Activated T-cell treated with anti-CD3 and anti-CD28 coated beads, Interleukin-2, amount 50 U/mL, for 1 hour (primary cell): ENCODE data around the gene STEAP4.

Source experiments
- DNase-seq: peaks from one replicate; pipeline ENCODE4 v3.0.0-alpha.2; 2020

The STEAP4 gene

DNA sequence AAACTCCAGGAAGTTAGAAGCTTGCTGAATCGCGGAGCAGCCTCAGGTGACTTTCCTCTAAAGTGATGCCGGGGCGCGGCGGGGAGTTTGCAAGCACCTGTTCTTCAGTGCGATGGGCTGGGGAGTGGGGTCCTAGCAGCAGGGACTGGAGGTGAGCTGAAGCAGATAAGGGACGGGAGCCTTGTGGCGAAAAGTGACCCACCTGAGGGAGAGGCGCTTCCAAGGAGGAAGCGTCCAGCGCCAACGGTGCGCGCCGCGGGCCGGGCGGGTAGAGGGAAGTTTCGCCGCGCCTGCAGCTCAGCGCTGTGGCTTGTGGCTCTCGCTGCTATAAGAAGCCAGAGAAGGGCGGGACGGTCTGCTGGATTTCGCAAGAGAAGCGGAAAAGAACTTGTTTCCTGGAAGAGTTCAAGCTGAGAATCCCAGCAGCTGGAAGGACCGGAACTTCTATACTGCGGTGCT is at the start of gene STEAP4:
TSS of gene STEAP4 (minus strand) at position 305 of the 459 bp plus-strand sequence. CDS start 22,625 bp downstream, outside the sequence.
- no peak for DNase-seq

DNA sequence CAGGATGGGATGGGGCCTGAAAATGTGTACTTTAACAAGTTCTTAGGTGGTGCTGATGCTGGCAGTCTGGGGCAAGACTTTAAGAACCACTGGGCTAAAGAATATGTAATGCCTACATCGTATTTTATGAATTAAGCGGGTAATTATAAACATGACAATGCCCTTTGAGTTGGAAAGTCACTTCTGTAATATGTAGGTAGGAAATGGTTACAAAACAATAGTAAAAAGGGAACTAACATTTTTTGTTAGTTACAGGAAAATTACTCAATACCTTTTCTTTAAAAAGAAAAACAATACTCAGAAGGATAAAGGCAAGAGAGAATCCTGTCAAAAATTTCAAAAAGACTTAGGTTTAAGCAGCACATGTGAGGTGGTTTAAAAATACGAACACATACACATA is 48.3 kb upstream of the STEAP4 start:
- DNase-seq: no peak

DNA sequence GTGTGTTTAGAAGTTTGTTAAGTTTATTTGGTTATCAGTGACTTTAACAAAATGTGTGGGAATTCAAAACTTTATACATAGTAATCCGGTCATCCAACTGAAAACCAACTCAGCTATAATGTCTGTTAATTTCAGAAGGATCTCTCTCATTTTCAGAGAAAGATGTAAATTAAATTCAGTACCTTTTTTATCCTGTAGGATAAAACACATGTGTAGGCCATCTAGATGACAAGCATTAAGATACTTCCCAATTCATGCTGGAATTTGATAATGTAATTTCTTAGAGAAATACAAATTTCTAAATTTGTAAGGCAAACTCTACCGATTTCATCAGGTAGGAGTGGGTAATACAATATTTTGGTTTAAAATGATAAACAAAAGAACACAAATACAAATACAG is 43.4 kb upstream of the STEAP4 start:
- no peak for DNase-seq

DNA sequence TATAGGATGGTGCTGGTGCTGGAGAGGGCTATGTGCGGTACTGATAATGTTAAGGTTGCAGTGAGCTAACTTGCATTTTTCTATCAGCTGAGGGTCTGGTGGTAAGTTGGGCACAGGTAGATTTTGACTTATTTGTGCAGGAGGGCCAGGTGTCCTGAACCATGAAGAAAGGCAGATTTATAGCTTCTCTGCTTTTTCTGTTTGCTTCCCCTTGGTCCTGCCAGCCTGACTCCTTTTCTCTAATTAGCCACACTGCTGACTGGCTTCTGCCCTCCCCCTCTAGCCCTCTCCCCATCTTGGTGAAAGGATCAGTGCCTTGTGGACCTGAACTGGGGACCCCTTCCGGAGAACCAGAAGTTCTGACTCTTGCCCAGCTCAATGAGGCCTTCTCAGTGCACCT is 40.8 kb upstream of the STEAP4 start:
- DNase-seq: no peak

DNA sequence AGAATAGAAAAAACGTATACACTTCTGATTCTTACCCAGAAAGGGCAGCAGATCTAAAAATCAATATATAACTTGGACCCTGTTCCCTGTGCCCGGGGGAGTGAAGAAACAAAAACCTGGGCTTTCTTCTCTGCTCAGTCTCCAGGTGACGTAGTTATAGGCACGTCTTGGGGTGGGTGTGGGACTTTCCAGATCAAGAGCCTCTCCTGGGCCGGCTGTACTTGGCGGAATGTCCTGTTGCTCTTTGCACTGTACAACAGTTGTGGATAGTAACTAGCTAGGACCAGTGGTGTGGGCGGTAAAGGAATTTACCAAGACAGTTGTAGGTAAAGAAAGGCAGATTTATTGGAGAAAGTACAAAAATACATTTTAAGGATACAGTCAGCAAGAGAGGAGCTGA is 40.4 kb upstream of the STEAP4 start:
- DNase-seq: no peak

DNA sequence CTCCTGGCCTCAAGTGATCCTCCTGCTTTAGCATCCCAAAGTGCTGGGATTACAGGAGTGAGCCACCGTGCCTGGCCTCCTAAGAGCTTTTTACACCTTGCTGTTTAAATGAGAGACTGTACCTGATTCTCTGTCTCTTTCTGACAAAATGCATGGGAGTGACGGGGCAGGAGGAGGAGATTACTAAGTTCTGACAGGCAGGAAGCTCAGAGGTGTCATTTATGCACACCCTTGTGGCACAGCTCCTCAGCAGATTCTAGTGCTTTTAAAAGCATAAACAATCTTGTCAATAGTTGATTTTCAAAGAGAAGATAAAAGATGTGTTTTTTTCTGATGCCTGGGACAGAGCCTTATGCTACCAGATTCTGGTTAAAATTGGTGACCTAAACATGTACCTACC is 39.7 kb upstream of the STEAP4 start:
- DNase-seq: no peak

DNA sequence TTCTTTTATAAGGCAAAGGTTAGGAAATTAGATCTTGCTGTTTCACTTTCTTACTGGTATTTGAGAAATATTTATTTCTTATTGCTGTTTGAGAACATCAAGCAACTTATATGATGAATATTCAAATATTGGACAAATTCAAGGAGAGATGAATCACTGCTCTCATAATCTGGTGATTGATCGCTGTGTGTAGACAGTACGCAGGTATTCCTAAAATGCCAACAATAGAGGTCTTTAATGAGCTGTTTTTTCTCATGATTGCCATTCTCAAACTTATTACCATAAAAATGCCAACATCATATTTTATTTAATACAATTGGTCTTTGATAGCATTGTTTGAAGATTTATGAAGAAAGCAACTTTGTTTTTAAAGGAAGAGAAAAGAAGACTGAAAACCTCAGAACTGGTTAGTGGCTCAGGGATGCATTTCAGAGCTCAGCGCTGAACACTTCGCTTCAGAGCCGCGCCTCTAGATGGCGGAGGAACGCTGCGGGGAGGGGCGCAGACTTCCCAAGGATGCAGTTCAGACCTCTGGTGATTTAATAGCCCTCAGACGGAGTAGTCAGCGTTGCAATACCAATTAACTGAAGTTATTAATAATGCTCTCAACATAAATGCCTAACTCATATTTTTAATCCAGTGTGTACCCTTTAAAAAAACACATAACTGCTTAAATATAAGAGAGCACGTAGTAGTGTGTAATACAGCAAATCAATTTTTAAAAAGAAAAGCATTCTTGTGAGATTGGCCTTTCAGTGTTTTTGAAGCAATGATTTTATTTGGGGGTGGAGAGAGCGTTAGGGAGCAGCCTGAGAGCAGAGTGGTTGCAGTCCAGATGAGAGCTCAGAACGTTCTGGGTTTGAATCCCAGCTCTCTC is 38.5 kb upstream of the STEAP4 start:
- DNase-seq: no peak

DNA sequence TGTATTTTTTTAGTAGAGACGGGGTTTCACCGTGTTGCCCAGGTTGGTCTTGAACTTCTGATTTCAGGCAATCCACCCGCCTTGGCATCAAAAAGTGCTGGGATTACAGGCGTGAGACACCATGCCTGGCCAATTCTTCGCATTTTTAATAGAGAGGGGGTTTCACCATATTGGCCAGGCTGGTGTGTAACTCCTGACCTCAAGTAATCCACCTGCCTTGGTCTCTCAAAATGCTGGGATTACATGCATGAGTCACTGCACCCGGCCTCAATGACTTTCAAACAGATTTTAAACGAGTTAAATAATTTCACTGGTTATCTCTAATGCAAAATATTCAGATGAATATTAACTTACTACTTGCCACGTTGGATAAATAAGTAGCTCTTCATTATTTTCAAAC is 37.6 kb upstream of the STEAP4 start:
- no peak for DNase-seq

DNA sequence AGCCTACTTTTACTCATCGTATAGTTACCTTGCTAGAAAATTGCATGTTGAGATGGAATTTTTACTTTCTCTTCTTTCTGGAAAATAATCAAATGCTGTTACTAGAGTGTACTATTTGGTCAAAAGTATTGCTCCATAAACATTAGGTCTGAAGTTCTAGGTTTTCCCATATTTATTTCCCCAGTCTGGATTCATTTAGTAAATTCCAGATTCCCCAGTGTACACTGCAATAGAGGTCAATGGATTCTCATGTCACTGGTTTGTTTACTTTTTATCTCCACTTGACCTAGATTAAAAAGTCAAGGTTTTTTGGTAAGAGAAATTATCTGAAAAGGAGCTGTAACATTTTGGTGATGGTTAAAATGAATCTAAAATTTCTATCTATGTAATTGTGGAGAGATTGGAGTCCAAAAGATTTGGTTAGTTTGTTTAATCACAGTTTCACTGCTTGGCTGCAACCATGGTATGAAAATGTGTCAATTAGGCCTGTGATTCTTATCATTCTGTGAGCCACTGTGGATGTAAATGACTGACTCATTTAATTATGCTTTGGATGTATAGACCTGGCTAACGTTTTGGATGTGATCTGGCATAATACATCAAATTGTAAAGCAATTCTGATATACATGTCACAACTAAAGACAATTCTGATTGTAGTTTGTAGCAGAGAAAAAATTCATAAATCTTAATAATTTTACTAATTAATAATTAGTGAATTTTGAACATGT is 32.7 kb upstream of the STEAP4 start:
- no peak for DNase-seq

DNA sequence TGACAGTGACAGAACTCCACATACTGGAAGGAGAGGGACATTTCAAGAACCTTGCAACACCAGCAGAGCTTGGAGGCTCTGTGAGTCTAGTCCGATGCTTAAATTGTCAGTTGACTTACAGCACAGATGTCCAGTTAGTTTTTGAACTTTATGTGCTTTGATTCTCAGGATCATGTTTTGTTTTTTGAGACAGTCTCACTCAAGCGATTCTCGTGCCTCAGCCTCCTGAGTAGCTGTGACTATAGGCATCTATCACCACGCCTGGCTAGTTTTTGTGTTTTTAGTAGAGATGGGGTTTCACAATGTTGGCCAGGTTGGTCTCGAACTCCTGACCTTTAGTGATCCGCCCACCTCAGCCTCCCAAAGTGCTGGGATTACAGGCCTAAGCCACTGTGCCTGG is 31.8 kb upstream of the STEAP4 start:
- no peak for DNase-seq

DNA sequence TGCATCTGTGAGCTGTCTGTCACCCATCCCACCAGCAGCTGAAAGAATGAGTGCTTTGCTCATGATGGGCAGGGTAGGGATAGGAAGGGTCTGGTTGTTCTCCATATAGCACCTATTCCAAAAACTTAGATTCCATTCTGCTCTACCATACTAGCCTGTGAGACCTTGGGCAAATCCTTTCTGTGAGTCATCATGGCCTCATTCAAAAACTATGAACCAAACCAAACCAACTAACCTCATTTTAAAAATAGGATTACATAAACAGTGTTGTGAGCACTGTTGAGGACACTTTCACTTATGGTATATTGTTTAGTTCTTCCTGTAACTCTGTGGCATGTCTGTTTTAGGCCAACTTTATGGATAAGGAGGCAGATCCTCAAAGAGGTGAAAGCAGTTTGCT is 30.9 kb upstream of the STEAP4 start:
- DNase-seq: no peak

DNA sequence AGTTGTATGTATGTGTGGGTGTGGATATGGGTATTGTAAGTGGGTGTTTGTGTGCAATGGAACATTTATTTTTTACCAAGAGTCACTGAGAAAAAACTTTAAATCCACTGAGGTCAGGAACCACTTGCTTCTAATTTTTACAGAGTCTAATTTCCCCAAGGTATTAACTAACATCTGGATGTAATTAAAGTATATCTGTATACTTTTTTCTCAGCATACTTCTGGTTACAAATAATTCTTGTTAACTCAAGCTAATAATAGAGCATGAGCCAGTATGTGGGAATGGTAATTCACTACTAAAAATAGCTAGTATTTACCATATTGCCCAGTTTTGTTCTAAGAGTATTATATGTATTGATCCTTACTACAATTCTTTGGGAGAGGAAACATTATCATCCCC is 24.6 kb upstream of the STEAP4 start:
- no peak for DNase-seq

DNA sequence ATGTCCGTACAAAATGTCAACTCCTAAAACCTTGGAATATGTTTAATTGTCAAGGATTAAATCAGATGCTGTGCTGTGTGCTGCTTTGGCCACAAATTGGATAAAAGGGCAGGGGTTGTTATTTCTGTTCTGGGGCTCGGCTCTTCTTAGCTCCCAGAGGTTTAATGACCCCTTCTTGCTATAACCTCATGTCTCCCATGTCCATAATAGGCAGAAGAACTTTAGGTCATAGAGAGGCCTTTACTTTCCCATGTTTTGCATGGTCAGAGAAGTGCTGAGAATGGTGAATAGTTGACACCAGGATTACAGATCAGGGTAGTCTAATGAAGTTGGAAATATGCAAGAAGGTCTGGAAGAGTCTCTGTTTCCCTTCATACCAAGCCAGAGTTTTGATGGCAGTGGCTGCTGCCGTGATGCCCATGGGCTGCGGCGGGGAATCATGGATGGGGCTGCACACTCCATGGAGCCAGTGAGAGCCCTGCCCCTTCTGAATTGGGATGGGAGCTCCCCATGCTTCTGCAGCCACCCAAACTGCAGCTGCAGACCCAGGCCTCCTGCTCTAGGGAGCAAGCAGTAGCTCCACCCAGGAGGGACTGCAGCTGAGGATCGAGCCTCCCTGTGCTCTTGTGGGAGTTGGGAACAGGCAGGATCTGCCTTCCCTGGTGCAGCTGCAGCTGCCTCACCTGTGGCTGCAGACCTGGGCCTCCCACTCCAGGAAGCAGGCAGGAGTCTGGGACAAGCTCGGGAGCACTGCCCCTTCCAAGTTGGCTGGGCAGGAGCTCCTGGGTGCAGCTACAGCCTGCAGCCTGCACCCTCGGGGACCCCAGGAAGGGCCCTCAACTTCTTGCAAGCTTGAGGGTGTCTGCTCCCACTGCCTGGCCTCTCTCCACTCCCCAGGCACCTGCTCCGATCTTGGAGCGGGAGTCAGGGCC is 23.1 kb upstream of the STEAP4 start:
- DNase-seq: no peak

DNA sequence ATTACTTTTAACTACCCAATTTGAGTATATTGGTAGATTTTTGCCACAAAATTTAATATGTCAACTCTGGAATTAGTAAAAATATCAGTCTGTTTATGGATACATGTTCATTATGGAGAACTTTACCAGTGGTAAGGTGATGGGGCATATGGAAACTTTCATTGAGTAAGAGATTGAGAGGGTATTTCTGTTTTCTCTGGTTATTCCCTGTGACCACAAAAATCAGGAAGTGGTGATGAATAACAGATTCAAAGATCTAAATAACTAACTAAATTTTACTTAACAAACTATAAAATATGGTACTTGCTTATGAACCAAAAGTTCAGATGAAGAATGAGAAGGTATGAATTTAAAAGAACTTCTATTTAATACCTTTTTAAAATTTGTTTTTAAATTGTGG is 22.1 kb upstream of the STEAP4 start:
- no peak for DNase-seq

DNA sequence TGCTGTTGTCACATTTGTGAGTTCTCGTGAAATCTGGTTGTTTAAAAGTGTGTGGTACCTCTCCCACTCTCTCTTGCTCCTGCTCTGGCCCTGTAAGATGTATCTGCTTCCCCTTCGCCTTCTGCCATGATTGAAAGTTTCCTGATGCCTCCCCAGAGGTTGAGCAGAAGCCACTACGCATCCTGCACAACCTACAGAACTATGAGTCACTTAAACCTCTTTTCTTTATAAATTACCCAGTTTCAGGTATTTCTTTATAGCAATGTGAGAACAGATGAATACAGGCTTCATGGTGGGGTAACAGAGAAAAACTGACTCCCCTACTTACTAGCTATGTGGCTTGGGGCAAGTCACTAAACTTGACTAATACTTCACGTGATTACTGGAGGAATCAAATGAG is 18.0 kb upstream of the STEAP4 start:
- DNase-seq: no peak

DNA sequence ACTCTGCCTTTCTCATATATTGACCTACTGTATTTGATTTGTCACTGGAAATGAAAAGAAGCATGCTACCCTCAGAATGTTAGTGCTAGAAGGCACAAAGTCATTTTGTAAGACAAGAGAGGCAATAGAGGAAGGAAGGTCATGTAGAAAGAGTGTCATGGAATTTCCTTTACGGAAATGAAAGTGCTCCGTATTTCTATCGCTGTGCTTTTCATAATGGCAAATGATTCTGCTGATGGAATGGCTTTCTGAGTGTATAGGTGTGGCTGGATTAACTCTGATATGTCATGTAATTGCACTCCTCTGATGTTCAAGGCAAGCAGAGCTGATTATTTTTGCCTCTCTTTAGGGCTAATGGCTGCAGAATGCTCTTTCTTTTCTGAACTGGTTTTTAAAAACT is 15.5 kb upstream of the STEAP4 start:
- no peak for DNase-seq

DNA sequence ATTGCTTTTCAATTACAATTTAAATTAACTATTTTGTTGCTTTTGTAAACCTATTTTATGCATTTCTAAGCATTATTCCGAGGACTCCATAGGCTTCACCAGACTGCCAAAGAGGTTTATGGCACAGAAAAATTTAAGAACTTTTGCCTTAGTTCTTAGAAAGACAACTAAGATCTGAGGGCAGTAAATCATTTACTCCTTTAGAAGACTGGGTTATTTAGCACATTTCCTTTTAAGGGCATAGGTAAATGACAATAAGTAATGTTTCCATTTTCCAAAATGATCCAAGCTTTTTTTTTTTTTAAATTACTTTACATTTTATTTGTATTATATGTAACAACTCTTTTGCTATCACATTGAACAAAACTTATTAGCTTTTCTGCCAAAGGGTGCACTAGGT is 15.0 kb upstream of the STEAP4 start:
- no peak for DNase-seq

DNA sequence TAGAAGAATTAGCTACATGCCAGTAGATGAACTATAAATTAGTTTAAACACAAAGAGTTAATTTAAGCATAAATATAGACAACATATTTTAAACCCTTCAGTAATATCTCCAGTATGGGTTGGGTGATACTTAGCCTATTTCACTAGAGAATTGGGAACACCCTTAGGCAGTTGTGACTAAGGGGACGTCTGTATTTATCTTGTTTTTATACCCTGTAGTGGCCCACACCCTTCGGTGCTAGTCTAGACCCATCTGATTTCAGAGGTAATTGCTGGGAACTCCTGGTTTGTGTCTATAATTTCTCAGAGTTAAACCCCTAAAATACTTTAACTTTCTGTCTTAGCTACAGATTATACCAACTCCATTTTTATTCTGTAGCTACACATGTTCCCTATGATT is 11.5 kb upstream of the STEAP4 start:
- DNase-seq: no peak

DNA sequence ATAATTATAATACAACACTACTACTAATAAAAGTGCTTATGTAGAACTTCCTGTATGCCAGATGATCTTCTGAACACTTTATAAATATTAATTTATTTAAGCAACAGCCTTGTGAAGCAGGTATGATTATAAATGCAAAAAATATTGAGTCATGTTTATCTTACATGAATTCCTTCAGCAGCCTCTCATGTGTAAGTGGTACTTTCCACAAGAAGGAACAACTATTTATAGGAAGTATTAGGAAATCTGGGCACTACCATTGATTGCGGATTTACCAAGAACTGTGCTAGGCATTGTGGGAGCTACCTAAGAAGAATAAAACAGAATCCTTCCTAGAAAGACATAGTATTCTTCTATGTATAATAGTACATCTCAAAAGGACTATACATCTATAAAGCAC is 10.7 kb upstream of the STEAP4 start:
- no peak for DNase-seq

DNA sequence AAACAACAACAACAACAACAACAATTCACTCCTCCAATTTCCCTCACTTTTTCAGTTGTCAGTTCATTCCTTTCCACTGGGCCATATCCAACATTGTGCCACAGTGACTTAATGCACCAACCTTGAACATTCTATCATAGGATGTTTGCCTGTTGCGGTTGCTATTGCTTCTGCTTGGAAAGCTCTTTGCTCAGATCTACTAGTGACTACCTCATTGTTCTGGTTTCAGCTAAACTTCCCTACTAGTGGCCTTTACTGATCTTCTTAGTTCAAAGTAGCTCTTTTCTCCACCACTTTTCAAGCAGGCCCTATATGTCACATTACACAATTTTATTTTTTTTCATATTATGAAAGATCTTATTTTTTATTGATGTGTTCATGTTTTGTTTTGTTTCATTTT is 9.8 kb upstream of the STEAP4 start:
- DNase-seq: no peak

DNA sequence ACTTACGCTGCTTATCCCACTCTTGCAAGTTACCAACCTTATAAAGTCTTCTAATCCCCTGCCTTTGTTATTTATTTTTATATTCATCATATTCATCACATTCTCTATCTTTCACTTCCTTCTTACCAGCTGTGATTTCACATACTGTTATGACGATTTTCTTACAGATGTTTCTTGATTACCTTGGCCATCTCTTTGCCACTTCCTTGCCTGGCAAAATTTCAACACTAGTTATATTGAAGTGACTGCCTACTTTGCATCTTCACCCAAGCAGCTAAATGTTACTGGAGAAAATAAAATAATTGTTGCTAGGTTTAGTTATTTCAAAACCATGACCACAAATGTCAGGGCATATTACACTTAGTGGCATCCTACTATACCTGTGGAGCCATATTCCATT is 8.8 kb upstream of the STEAP4 start:
- DNase-seq: no peak

DNA sequence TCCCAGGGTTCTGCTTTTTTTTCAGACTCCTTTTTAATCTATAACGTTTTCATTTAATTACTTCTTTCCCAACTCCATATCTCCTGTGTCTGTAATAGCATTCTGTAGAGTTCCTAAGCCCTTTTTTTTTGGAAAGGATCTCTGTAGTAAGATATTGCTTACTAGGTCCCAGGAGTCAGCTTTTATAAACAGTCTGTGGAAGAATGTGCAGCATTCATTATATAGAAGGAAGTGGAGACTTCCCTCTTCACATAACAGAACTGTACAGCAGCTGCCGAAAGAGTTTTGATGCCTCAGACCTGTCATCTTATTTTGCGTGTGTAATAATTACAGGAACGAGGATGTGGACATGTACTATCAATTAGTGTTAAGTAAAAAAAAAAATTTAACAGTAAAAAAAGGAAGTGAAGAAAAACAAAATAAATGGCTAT is 7.4 kb upstream of the STEAP4 start:
- no peak for DNase-seq

DNA sequence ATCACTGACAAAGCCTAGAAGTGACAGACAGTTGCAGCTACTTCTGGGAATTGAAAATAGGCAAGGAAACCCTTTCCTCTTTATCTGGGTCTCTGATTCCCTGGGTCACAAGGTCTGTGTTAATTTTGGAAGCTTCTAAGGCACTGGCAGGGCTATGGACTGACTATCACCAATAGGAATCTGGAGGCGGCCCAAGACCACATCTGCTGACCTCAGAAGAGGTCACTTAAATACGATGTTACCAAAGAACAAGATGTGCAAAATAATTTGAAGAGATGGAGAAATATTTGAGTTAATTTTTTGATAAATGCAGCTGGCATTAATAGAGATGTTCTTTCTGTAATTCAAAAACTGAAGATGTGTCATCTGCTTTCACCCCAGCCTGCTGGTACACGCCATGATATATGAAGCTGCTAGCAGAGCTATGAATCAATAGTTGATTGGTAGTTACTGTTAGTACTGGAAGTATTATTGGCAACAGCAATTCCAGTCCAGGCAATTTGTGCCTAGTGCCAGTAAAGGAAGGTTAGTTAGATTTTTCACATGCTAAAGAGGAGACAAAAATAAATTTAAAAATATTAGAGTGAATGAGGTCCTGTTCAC is 5.5 kb upstream of the STEAP4 start:
- DNase-seq: no peak
